Stimulated activated naive B cell treated with anti-CD40 and anti-IgM and Interleukin-4, amounts not matched to agents 10 μg/mL and 1 μg/mL and 100 μg/mL, for 72 hours (primary cell): ENCODE data around the gene RAB7A.

Experiments used
- ATAC-seq, 2 donors: fragments of 150-1000 bp; cut with Tn5 transposase; replicated peaks; 2 replicates each; pipeline ENCODE4 v1.10.0; 2021; ENCODE audit warnings: moderate library complexity in 1 of 2
- DNase-seq: peaks from one replicate; pipeline ENCODE4 v3.0.0; 2021
- H3K27ac Mint-ChIP-seq: one replicate; pipeline ENCODE4 v1.8.0; 2022; ENCODE audit warnings: mild to moderate bottlenecking, mixed read lengths
- H3K27me3 Mint-ChIP-seq, 2 donors: one replicate each; pipeline ENCODE4 v1.8.0; 2022; ENCODE audit warnings: mixed read lengths in 2 of 2
- H3K36me3 Mint-ChIP-seq, 2 donors: one replicate each; pipeline ENCODE4 v1.8.0; 2022; ENCODE audit warnings: mixed read lengths in 2 of 2, mild to moderate bottlenecking in 1 of 2
- H3K4me1 Mint-ChIP-seq, 2 donors: one replicate each; pipeline ENCODE4 v1.8.0; 2022; ENCODE audit warnings: mixed read lengths in 2 of 2, mild to moderate bottlenecking in 1 of 2
- H3K4me3 Mint-ChIP-seq, 2 donors: one replicate each; pipeline ENCODE4 v1.8.0; 2022; ENCODE audit warnings: mild to moderate bottlenecking in 2 of 2, mixed read lengths in 2 of 2, moderate library complexity in 1 of 2
- H3K9me3 Mint-ChIP-seq, 2 donors: one replicate each; pipeline ENCODE4 v1.8.0; 2022; ENCODE audit warnings: mixed read lengths in 2 of 2, mild to moderate bottlenecking in 1 of 2

The RAB7A gene

DNA sequence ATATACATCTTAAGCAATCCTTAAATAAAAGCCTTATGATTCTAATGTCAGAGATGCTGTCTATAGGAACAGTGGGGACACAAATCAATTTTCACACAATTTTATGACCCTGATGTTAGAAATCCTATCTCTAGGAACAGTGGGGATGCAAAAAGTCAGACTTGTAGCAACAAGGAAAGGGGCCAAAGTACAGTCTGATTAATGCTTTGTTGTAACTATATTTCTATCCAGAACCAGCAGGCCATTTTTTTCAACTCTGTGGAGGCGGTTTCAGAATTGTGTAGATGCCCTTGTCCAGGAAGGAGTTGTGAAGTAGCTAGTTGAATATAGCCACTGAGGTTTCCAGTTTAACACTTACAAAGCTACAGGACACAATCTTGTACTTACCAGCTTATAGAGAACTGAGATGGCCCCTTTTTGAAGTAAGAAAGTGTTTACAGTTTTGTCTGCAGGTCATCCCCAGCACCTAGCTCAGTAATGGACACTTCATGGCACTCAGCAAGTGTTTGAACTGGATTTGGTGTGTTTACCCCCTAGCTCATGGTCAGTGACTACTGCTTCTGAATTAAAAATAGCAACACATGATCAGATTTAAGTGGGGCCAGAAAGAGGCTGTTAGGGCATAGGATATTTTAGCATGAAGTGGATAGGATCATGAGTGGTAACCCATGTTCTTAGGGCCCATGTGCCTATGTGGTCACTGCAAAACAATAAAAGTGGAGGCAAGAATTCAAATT, 54.3 kb downstream of the RAB7A start:
- no peak for ATAC-seq
- no peak overlapping the region for H3K4me3 Mint-ChIP-seq
- DNase-seq = no peak
- H3K36me3 Mint-ChIP-seq = peaks cover 16 to 41% of the 10 kb centered on the region in 2 donors
- H3K27ac Mint-ChIP-seq = peak overlapping the region; percentile 7
- H3K9me3 Mint-ChIP-seq = no peaks in the 10 kb centered on the region
- H3K27me3 Mint-ChIP-seq = no peaks in the 10 kb centered on the region
- H3K4me1 Mint-ChIP-seq = peaks cover 64 to 92% of the 10 kb centered on the region in 2 donors

DNA sequence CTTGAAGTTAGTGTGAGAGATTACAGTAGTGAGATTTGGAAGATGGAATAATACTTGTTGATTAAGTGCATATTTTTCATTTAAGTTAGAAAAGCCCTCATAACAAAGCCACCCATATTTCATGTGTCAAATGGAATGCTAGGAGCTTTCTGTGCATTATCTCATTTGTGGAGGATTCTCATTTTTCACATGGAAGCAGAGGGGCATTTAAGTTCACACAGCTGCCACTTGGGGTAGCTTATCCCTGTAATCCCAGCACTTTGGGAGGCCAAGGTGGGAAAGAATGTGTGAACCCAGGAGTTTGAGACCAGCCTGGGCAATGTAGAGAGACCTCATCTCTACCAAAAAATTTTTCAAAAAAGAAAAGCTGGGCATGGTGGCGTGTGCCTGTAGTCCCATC, 55.2 kb downstream of the RAB7A start:
- H3K27me3 Mint-ChIP-seq = no peaks in the 10 kb centered on the region
- H3K4me1 Mint-ChIP-seq = peaks cover 65 to 92% of the 10 kb centered on the region in 2 donors
- no peak overlapping the region for H3K4me3 Mint-ChIP-seq
- no peaks in the 10 kb centered on the region for H3K9me3 Mint-ChIP-seq
- peaks cover 15 to 40% of the 10 kb centered on the region in 2 donors for H3K36me3 Mint-ChIP-seq
- DNase-seq (no peak), ATAC-seq (no peak)
- no peak overlapping the region for H3K27ac Mint-ChIP-seq

GRCh38 chr3:128782282-128783146, 56.5 kb downstream of the RAB7A start:
- peak overlapping the region; percentile 70 for H3K27ac Mint-ChIP-seq
- H3K27me3 Mint-ChIP-seq = no peaks in the 10 kb centered on the region
- H3K4me3 Mint-ChIP-seq = no peak overlapping the region
- H3K4me1 Mint-ChIP-seq = peaks cover 72 to 97% of the 10 kb centered on the region in 2 donors
- no peaks in the 10 kb centered on the region for H3K9me3 Mint-ChIP-seq
- ATAC-seq (peak; percentile 66 to 73), DNase-seq (no peak)
- peaks cover 17 to 33% of the 10 kb centered on the region in 2 donors for H3K36me3 Mint-ChIP-seq

DNA sequence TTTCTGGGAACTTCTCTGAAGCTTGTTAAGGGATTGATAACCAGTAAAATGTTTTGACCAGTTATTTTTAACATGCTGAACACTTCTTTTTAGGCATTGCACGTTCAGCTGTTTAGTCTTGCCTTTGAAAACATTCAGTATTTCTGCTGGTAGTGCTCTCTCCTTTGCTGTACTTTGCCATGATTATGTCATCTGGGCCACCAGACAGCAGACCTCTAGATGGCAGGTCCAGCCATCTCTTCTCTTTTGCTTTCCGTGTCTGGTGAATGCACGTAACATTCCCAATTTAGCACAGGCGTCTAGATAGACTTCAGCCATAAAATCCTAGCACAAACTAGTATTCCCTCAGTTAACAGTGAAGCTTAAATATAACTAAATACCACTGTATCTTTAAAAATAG, 57.8 kb downstream of the RAB7A start:
- peak overlapping the region; percentile 9 for H3K27ac Mint-ChIP-seq

DNA sequence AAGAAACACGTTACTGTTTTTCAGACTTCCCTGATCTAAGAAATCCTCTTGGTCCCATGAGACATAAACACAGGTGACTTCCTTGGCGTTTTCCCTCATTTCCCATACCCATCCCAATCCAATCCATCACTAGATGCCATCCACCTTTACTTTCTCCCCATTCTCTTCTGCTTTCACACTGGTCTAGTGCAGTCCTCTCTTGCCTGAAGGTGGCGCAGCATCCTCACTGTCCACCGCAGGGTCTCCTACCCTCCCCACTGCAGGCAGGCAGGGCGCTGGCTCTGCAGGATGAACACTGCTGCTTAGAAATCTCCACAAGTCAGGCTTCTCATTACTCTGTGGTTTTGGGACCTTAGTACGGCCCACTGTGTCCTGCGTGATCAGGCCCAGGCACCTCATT, 58.2 kb downstream of the RAB7A start:
- H3K9me3 Mint-ChIP-seq = no peaks in the 10 kb centered on the region
- peaks cover 17 to 31% of the 10 kb centered on the region in 2 donors for H3K36me3 Mint-ChIP-seq
- no peaks in the 10 kb centered on the region for H3K27me3 Mint-ChIP-seq
- H3K4me1 Mint-ChIP-seq = peaks cover 71 to 97% of the 10 kb centered on the region in 2 donors
- peak overlapping the region; percentile 7 for H3K27ac Mint-ChIP-seq
- peak overlapping the region; percentile 3 to 18 for H3K4me3 Mint-ChIP-seq
- DNase-seq = no peak
- peak; percentile 73 to 75 for ATAC-seq

More for the DNA sequence above, 57.8 kb downstream of the RAB7A start:
- no peak for ATAC-seq
- H3K36me3 Mint-ChIP-seq = peaks cover 17 to 34% of the 10 kb centered on the region in 2 donors
- H3K4me3 Mint-ChIP-seq = no peak overlapping the region
- DNase-seq = no peak
- peaks cover 72 to 97% of the 10 kb centered on the region in 2 donors for H3K4me1 Mint-ChIP-seq
- no peaks in the 10 kb centered on the region for H3K27me3 Mint-ChIP-seq
- H3K9me3 Mint-ChIP-seq = no peaks in the 10 kb centered on the region

- no peak for ATAC-seq
- H3K4me1 Mint-ChIP-seq = peaks cover 68 to 97% of the 10 kb centered on the region in 2 donors
- no peak overlapping the region for H3K4me3 Mint-ChIP-seq
- H3K36me3 Mint-ChIP-seq = peaks cover 13 to 29% of the 10 kb centered on the region in 2 donors
- no peaks in the 10 kb centered on the region for H3K27me3 Mint-ChIP-seq
- no peak for DNase-seq
- H3K9me3 Mint-ChIP-seq = no peaks in the 10 kb centered on the region
- no peak overlapping the region for H3K27ac Mint-ChIP-seq
Measured at GRCh38 chr3:128784843-128785242, 58.9 kb downstream of the RAB7A start.

- ATAC-seq (no peak), DNase-seq (no peak)
- Mint-ChIP-seq H3K27me3 (no peaks in the 10 kb centered on the region), H3K4me1 (peaks cover 63 to 93% of the 10 kb centered on the region in 2 donors), H3K36me3 (peaks cover 11 to 25% of the 10 kb centered on the region in 2 donors), H3K9me3 (no peaks in the 10 kb centered on the region), H3K4me3 (no peak overlapping the region), H3K27ac (peak overlapping the region; percentile 63)
Measured at GRCh38 chr3:128786434-128787020, 60.5 kb downstream of the RAB7A start.

GRCh38 chr3:128787256-128788253, 61.6 kb downstream of the RAB7A start:
- H3K4me1 Mint-ChIP-seq = peaks cover 61 to 97% of the 10 kb centered on the region in 2 donors
- DNase-seq (no peak), ATAC-seq (peak; percentile 51 to 62)
- no peaks in the 10 kb centered on the region for H3K9me3 Mint-ChIP-seq
- H3K27ac Mint-ChIP-seq = peak overlapping the region; percentile 93
- peaks cover 11 to 30% of the 10 kb centered on the region in 2 donors for H3K36me3 Mint-ChIP-seq
- H3K27me3 Mint-ChIP-seq = no peaks in the 10 kb centered on the region
- peak overlapping the region; percentile 10 to 14 for H3K4me3 Mint-ChIP-seq

DNA sequence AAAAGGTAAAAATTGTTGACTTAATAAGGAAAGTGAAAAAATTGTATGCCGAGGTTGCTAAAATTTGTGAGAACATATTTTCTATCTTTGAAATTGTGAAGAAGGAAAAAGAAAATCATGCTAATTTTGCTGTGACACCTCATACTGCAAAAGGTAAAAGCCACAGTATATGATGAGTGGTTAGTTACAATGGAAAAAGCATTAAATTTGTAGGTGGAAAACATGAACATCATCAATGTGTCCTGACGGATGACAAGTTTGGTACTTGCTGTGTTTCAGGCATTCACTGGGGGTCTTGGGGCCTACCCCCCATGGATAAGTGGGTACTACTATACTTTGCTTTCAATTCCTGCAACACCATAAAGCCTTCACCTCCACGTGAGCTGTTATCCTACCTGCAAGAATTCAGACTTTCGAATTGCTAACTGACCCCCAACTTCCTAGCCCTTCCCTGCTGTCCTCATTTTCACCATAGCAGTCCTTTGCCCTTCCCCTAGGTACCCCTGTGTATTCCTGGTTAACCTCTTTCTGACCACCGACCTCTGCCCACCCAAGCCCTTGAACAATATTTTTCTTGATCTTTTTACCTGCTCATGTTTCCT, 62.4 kb downstream of the RAB7A start:
- peaks cover 11 to 30% of the 10 kb centered on the region in 2 donors for H3K36me3 Mint-ChIP-seq
- no peaks in the 10 kb centered on the region for H3K27me3 Mint-ChIP-seq
- ATAC-seq = peak; percentile 40 to 41

GRCh38 chr3:128794067-128794768, 68.2 kb downstream of the RAB7A start:
- H3K36me3 Mint-ChIP-seq = peaks cover 24 to 54% of the 10 kb centered on the region in 2 donors
- no peaks in the 10 kb centered on the region for H3K27me3 Mint-ChIP-seq
- H3K4me3 Mint-ChIP-seq = peak overlapping the region; percentile 31 to 62
- H3K9me3 Mint-ChIP-seq = no peaks in the 10 kb centered on the region
- peak overlapping the region; percentile 85 for H3K27ac Mint-ChIP-seq
- peaks cover 44 to 88% of the 10 kb centered on the region in 2 donors for H3K4me1 Mint-ChIP-seq
- DNase-seq (no peak), ATAC-seq (peak; percentile 61 to 69)

More for the DNA sequence above, 62.4 kb downstream of the RAB7A start:
- peak overlapping the region; percentile 14 to 26 for H3K4me3 Mint-ChIP-seq
- H3K9me3 Mint-ChIP-seq = no peaks in the 10 kb centered on the region
- peak overlapping the region; percentile 93 for H3K27ac Mint-ChIP-seq
- H3K4me1 Mint-ChIP-seq = peaks cover 56 to 96% of the 10 kb centered on the region in 2 donors
- no peak for DNase-seq

GRCh38 chr3:128794770-128795649, 69.0 kb downstream of the RAB7A start:
- ATAC-seq (peak; percentile 84 to 90), DNase-seq (peak; percentile 46)
- peaks cover 50 to 89% of the 10 kb centered on the region in 2 donors for H3K4me1 Mint-ChIP-seq
- H3K27me3 Mint-ChIP-seq = no peaks in the 10 kb centered on the region
- H3K4me3 Mint-ChIP-seq = peak overlapping the region; percentile 46 to 62
- peaks cover 32 to 62% of the 10 kb centered on the region in 2 donors for H3K36me3 Mint-ChIP-seq
- H3K27ac Mint-ChIP-seq = peak overlapping the region; percentile 85
- H3K9me3 Mint-ChIP-seq = no peaks in the 10 kb centered on the region

DNA sequence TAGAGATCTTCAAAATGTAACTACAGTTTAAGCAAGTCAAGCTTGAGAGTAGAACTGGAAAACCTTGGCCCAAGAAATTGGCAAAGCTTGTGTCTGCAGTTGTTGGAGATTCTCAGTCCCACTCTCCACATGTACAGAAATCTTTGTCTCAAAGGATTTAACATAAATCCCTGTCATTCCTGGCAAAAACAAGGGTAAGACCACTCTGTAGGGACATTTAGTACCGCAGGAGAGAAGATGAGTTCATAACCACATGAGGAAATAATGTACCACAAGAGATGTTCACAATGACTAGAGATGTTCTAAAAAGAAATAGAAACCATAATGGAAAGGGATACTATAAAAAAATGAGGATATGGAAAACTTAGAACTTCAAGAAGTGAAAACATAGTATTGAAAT, 73.7 kb downstream of the RAB7A start:
- Mint-ChIP-seq H3K27me3 (no peaks in the 10 kb centered on the region), H3K36me3 (peaks cover 49 to 68% of the 10 kb centered on the region in 2 donors), H3K4me3 (peak overlapping the region; percentile 58 to 81), H3K9me3 (peaks cover 0 to 3% of the 10 kb centered on the region in 2 donors), H3K27ac (peak overlapping the region; percentile 98), H3K4me1 (peaks cover 53 to 89% of the 10 kb centered on the region in 2 donors)
- ATAC-seq (peak in 1 of 2 donors; percentile 10), DNase-seq (no peak)
